HG03045 (cell line): ENCODE results near the gene KSR2.

Source experiments
- ATAC-seq: cut with Tn5 transposase; IDR thresholded peaks from one replicate; pipeline ENCODE4 v1.9.1; 2021; ENCODE audit warnings: mild to moderate bottlenecking, moderate library complexity; ENCODE audit not compliant: unreplicated experiment

The KSR2 gene

GRCh38 chr12:117430246-117430645 lies 538.5 kb downstream of the KSR2 start:
- ATAC-seq = no peak

- no peak for ATAC-seq
These were observed 541.6 kb downstream of the KSR2 start for GRCh38 chr12:117427211-117427610.

- no peak for ATAC-seq
These were observed 546.8 kb downstream of the KSR2 start for GRCh38 chr12:117421987-117422386.

GRCh38 chr12:117421068-117421752 lies 547.6 kb downstream of the KSR2 start:
- no peak for ATAC-seq

GRCh38 chr12:117417004-117417403 lies 551.8 kb downstream of the KSR2 start:
- no peak for ATAC-seq

- ATAC-seq = no peak
These were observed 556.2 kb downstream of the KSR2 start for GRCh38 chr12:117412465-117413188.

- ATAC-seq = no peak
These were observed 559.5 kb downstream of the KSR2 start for GRCh38 chr12:117409286-117409685.

- ATAC-seq = no peak
These were observed 560.5 kb downstream of the KSR2 start for GRCh38 chr12:117408161-117408791.

- no peak for ATAC-seq
These were observed 563.9 kb downstream of the KSR2 start for GRCh38 chr12:117404940-117405339.

GRCh38 chr12:117404203-117404853 lies 564.5 kb downstream of the KSR2 start:
- no peak for ATAC-seq

GRCh38 chr12:117403586-117404139 lies 565.1 kb downstream of the KSR2 start:
- no peak for ATAC-seq
